ENCODE measurements around the gene VAV2.

VAV2 gene

DNA sequence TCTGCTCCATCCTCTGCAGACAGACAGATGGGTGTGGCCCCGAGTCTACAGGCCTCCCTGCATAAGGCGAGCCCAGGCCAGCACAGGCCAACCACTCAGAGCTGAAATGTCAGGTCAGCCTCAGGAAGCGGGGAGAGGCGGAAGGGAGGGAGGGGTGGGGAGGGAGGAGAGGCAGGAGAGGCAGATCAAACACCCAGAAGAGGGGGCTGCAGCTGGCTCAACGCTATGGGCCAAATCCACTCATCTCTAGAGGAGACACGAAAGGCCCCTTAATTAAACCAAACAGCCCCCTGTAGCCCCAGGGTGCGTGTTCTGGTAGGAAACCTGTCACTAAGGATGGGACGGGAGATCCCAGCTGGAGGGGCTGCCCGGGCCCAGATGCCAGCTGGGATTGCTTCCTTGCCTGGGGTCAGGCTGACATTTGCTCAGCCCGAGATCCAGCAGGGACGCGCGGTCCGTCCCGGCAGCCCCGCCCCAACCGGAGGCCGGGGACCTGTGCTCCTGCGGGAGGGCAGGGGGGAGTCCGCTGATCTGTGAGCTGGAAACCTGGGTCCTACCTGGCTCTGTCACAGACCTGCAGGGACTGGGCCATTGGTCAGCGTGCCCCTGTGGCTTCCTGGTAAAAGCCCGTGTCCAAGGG lies 156.7 kb downstream of the VAV2 start:
- DNase-seq (ENCODE audit: low spot score) = no peak

- no peak for DNase-seq (ENCODE audit: low spot score)
Observed at GRCh38 chr9:133834080-133834976, 157.8 kb downstream of the VAV2 start.

DNA sequence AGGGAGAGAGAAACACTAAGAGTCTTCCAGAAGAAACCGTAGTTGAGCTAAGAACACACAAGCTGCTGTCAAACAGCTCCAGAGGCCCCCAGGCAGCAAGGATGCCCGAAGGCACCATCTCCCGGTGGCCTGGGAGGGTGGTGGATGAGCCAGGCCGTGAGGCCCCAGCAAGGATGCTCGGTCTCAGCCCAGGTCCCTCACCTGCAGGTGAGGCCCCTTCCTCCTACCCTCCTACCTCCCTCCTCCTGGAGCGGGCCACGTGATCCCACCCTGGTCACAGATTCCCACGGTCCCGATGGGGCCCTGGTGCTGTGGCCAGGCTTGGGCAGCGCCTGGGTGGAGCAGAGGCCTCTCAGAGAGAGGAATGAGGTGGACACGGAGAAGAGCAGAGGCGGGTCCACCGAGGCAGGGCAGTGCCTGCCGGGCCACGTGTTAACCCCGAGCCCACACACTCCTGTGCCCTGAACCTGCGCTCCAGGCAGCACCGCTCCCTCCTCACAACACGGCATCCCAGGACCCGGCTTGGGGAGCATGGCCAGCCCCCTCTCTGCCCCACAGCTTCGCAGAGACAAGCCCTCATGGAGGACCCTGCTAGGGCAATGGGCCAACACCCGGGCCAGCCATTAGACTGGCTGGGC lies 158.6 kb downstream of the VAV2 start:
- no peak for DNase-seq (ENCODE audit: low spot score)

- DNase-seq (ENCODE audit: low spot score) = no peak
Observed at GRCh38 chr9:133832877-133833276, 159.2 kb downstream of the VAV2 start.

GRCh38 chr9:133830711-133831110 lies 161.4 kb downstream of the VAV2 start:
- DNase-seq (ENCODE audit: low spot score) = no peak

DNA sequence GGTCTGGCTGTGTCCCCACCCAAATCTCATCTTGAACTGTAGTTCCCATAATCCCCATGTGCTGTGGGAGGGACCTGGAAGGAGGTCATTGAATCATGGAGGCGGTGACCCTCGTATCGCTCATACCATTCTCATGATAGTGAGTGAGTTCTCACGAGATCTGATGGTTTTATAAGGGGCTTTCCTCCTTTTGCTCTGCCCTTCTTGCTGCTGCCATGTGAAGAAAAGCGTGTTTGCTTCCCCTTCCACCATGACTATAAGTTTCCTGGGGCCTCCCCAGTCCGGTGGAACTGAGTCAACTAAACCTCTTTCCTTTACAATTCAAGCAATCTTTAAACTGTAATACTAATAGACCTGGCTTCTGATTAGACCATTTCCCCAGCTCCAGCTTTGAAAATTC lies 161.8 kb downstream of the VAV2 start:
- DNase-seq (ENCODE audit: low spot score) = no peak

DNA sequence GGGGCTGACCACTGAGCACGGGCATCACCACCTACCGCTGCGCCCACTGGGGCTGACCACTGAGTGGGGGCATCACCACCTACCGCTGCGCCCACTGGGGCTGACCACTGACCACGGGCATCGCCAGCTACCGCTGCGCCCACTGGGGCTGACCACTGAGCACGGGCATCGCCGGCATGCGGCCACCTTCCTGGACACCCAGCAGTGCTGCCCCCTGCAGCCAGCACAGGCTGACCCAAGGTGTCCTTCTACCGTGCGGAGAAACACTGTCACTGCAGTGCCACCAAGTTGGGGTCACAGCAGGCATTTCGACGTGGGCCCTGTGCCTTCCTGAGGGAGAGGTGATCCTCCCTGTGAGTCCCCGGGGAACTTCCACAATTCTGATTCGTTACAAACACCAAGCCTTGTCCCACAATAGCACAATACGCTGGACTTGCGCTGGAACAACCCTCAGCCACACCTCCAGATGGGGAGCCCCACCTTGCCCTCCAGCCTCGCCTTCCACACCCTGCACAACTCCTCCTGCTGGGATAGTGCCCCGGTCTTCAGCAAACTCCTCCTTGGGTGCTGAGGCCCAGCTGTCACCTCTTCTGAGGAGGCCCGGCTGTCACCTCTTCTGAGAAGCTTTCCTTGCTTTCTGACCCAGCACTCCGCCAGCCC lies 163.7 kb downstream of the VAV2 start:
- no peak for DNase-seq (ENCODE audit: low spot score)

DNA sequence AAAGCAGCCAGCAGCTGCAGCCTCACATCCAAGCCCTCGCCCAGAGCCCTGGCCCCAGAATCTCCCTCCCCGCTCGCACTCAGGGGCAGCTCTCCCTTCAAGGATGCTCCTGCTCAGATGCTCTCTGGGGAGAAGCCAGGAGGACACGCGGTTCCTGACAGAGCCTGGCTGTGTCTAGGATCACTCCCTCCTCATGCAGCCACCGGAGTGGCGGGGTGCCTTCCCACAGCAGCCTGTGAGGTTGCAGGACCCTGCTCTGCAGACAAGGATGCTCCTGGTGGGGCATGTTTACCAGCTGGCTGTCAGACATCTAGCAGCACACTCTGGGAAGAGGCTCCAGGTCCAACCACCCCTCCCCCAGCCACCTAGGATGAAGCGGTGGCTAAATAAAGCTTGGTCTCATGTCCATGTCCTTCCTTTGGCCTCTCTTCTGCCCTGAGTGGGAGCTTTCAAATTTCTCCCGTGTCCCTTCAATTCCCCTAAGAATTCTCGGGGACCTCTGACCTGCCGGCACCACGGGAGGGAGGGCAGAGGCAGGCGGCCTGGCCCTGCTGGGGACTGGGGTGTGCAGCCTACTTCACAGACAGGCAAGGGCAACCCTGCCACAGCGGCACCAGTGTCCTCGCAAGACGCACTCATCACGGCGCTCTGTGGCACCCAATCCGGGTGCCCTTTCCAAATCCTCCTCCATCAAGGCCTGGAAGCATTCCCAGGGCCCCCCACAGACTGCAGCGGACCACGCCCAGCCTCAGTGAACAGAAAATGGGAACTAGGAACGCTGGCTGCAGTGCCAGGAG lies 165.6 kb downstream of the VAV2 start:
- no peak for DNase-seq (ENCODE audit: low spot score)

DNA sequence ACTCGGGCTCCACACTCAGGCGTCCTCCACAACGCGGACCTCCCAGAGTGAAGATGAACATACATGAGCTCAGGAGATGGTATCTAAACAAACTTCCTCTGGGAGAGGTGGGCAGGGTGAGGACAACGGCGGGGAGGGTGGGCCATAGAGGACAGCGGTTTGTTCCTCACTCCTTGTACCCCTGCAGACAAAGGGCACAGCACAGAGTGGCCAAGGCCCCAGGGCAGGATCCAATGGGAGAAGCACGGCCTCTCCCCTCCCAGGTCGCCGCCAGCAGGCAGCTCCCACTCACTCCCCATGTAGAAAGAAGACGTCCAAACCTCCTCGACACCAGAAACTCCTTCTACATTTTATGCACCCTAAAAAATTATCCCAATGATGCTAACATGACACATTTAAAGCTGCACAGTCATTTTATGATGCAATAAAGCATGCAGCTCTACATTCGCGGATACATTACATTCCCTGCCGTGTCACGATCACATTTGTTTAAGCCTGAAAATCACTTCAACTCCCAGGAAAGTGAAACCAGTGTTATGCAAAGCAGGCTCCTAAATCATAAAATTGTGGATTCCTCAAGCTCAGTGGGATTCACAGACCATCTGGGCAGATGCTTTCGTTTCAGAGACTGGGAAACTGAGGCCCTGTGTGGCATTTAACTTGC lies 166.4 kb downstream of the VAV2 start:
- DNase-seq (ENCODE audit: low spot score) = no peak

DNA sequence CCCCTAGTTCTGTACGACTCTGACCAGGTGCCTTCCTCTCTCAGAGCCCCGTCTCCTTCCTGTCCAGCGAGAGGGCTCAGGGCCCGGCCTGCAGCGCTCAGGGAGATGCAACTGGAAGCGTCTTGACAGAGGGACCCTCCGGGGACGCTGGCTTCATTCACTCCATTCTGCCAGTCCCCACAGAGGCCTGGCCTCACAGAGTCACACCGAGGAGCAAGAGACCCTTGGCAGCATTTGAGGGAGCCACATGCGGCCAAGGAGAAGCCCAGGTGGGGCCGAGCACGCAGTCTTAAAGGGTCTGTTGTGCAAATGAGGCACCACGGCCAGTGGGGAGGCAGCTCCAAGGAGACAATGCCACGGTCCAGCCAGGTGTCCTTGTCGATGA lies 167.3 kb downstream of the VAV2 start:
- DNase-seq (ENCODE audit: low spot score) = no peak

DNA sequence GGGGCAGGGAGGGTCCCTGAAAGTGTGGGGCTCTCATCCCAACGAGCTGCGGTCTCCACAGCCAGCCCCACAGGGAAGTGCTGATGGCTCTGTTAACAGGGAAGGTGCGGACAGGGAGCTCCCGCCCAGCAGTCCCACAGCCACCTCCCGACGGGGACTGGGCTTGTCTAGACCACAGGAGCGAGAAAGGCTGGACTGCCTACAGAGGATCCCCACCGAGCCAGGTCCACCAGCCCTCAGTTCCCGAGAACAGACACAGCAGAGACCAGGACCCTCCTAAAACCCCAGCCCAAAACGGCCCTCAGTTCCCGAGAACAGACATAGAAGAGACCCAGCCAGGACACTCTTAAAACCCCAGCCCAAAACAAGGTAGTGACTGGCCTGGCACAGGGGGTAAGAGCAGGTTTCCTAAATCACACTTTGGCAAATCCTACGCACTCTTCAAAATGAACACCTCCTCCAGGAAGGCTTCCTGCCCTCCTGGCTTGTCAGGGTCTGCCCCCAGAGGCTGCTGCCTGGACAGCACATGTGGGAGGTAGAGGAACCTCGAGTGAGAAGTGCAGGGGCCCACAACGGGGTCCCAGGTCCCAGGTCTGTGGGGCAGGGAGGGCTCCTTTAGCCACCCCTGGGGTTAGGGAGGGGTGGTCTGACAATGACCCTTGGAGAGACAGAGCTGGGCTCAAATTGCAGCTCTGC lies 167.9 kb downstream of the VAV2 start:
- no peak for DNase-seq (ENCODE audit: low spot score)

DNA sequence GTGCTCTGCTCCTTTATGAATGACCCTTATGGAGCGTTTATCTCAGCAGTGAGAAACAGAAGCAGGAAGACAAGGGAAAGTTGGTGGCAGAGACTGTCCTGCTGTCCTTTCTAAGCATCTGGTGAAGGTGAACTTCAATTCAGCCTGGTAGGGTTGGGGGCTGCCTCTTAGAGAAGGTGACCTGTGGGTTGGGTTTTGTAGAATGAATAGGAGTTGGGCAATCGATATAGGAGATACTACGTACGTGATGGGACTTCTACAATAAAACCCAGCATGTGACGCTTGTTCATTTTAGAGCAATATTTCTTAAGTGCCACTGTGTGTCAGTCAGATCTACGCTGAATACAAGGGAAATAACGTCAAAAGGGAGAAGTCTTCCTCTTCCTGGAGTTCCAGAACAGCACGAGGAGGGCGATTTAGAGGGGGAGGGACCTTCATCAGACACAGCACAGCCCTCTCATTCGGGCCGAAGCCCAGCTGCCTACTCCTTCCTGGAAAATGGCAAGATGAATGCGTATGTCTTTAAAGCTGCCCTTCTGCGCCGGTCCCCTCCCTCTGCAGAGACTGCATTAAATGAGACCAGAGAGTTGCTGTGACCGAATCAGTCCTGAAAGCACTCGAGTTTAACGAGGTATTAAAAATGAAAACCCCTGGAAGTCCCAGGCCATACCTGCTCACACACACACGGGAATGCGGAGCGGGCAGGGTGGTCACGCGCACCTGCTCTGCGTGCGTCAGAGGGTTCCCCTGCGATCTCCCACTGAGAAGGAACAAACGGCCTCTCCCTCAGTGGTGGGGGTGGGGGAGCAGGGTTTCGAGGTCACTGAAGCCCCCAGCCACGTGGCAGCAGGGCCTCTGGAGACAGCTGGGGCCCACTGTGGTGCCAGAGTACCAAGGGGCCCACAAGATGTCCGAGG lies 168.7 kb downstream of the VAV2 start:
- no peak for DNase-seq (ENCODE audit: low spot score)

GRCh38 chr9:133822430-133823065 lies 169.6 kb downstream of the VAV2 start:
- no peak for DNase-seq (ENCODE audit: low spot score)

DNA sequence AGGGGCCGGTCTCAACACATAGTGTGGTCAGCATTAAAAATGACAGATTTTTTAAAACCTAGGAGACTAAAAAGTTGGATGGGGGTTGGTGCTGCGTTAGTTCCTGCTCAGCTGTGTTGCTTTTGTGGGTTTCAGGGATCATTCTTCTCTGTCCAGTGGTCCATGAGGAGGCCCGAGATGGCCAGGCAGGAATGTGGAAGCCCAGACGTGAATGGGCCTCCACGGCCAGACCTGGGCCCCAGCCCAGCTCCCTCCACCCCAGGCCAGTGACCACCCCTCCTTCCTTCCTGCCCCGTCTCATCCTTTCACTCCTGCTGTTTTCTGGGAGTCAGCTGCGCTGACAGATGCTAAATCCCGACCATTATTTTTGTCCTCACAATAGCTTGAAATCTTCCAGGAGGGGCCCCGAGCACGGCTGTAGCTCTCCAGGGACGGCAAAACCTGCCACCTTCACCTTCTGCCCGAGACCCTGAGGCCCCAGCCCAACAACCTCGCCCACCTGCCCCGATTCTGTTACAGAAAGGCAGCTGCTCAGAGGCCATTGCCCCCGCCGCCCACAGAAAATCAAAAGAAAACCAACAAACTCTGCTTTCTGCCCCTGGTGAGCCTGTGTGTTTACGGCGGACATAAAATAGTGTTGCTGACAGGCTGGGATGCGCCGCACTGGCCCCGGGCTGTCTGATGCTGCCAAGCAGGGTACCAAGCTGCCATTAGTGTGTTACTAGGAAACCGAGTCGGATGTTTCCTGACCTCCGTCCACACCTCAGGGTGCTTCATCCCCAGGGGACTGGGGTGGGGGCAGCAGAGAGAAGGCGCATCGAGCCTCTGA lies 170.3 kb downstream of the VAV2 start:
- DNase-seq (ENCODE audit: low spot score) = no peak

DNA sequence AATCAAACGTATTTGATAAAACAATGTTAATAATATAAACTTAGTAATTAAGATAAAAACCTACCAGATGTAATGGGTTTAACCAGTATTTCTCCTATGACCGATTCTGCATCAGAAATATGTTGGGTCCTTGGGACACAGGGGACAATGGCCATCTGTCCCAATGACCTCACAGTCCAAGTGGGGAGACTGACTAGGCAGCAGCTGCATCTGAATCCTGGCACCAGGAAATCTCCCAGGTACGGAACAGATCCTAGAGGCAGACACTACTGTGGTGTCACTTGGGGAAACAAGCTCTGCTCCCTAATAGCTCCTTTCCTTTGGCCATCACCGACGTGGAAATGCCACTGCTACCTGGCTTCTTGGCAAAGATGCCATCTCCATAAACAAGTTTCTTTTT lies 172.2 kb downstream of the VAV2 start:
- peak; percentile 13 for DNase-seq (ENCODE audit: low spot score)

- DNase-seq (ENCODE audit: low spot score) = no peak
Observed at GRCh38 chr9:133818444-133818843, 173.7 kb downstream of the VAV2 start.

DNA sequence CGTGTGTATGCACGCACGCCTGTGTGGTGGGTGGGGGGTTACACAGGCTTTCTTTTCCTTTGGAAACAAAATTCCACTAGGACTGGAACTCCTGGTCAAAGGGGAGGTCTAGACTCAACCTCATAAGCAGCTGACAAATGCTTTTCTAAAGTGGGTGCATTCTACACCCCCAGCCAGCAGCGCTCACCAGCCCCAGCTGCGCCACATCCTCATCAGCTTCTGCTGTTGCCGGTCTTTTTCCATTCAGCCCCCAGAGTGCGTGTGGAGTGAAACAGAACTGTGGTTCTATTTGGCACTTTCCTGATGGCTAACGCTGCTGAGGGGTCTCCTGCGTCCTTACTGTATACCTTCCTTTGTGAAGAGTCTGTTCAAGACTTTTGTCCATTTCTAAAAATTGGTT lies 176.3 kb downstream of the VAV2 start:
- no peak for DNase-seq (ENCODE audit: low spot score)

- no peak for DNase-seq (ENCODE audit: low spot score)
Observed at GRCh38 chr9:133814586-133815208, 177.4 kb downstream of the VAV2 start.

Data from pons (tissue), 1 donor.